Adipocyte (in vitro differentiated cells): ENCODE results near the gene ANKZF1.
"Not testable (repeated sequence)": the region's sequence is repeated elsewhere in the genome, so short reads cannot be mapped to it uniquely, and the experiment has no call there.

Source experiments
- DNase-seq: peaks from one replicate; pipeline ENCODE4 v3.0.0-alpha.2; 2015; ENCODE audit warnings: low read depth
- H3K27me3 ChIP-seq: replicated peaks from 2 replicates; pipeline ENCODE4 v1.7.0; 2013; ENCODE audit warnings: mild to moderate bottlenecking, low read length, moderate library complexity; ENCODE audit not compliant: control insufficient read depth, insufficient read depth
- H3K36me3 ChIP-seq: 2 replicates; pipeline ENCODE4 v1.7.0; 2013; ENCODE audit warnings: low read length, mild to moderate bottlenecking, moderate library complexity; ENCODE audit not compliant: control insufficient read depth, insufficient read depth, severe bottlenecking
- H3K4me1 ChIP-seq: 2 replicates; pipeline ENCODE4 v1.7.0; 2013; ENCODE audit warnings: mild to moderate bottlenecking, low read length, moderate library complexity; ENCODE audit not compliant: control insufficient read depth, insufficient read depth
- H3K4me3 ChIP-seq: 2 replicates; pipeline ENCODE4 v1.7.0; 2013; ENCODE audit warnings: mild to moderate bottlenecking, low read length, moderate library complexity
- H3K9ac ChIP-seq: 2 replicates; pipeline ENCODE4 v1.7.0; 2013; ENCODE audit warnings: mild to moderate bottlenecking, low read length, moderate library complexity
- H3K9me3 ChIP-seq: 2 replicates; pipeline ENCODE4 v1.7.0; 2013; ENCODE audit warnings: mild to moderate bottlenecking, low read length, moderate library complexity; ENCODE audit not compliant: control insufficient read depth

ANKZF1 gene

DNA sequence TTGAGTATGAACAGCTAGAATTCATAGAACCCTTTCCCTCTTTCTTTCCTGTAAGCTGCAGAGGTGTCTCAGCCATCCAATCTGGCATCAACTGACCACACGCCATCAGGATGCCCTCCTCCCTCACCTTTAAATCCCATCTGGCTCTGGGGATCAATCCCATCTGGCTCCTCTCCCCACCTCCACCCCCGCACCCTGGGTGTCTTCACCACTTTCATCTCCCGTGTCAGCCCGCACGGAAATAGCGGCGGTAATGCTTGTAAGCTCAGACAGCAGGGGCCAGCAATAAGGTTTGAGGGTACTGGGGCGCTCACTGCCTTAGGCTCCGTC, 22.9 kb downstream of the ANKZF1 start:
- Histone ChIP-seq H3K9me3 (no peaks in the 10 kb centered on the region), H3K9ac (no peak overlapping the region), H3K4me3 (peak overlapping the region; percentile 81), H3K36me3 (peaks cover 12% of the 10 kb centered on the region), H3K27me3 (no peaks in the 10 kb centered on the region), H3K4me1 (peaks cover 47% of the 10 kb centered on the region)
- no peak for DNase-seq

DNA sequence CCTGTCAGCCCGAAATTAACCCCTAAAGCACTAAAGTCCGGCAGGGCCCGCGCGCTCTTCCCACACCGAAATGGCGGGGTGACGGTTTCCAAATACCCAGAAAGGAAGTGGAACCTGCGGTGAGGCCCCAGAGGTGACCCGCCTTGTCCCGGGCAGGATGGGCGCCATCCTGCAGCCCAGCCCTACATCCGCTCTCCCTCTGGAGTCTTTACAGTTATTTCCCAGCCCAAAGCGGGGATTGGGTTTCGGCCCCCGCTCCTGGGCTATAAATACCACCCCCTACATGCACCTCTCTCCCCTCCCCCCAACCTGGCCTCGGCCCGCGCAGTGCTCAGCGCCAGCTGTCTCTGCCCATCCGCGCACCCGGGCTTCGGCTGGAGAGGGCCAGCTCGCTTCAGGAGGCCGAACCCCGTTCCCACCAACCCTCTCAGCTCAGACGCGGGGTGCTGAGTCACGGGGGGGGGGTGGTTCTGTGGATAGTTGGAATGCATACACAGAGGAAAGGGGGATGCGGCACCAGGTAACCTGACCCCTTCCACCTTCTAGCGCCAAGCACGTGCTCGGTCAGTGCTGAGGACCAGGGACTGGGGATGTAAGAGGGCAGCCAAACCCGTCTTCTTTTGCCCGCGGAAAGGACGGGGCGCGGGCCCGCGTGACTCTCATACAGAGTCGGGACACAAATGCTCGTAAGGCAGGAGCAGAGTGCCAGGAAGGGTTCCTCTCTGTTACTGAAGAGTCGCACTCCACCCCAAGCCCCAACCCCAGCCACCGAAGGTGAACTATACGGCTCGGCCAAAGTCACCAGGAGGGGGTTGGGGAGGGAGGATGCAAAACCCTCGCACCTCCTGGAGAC, 23.5 kb downstream of the ANKZF1 start, which contains the start of gene TUBA4B:
Gene TUBA4B (plus strand): TSS at position 344 of the 853 bp plus-strand sequence. CDS start 165 bp downstream, at position 509.
- peak; percentile 43 for DNase-seq
- Histone ChIP-seq H3K9ac (peak within 1 kb of the TSS; percentile 61), H3K36me3 (peaks cover 6% of the 10 kb centered on the region), H3K9me3 (no peaks in the 10 kb centered on the region), H3K27me3 (no peaks in the 10 kb centered on the region), H3K4me1 (peaks cover 46% of the 10 kb centered on the region), H3K4me3 (peak within 1 kb of the TSS; percentile 81)

DNA sequence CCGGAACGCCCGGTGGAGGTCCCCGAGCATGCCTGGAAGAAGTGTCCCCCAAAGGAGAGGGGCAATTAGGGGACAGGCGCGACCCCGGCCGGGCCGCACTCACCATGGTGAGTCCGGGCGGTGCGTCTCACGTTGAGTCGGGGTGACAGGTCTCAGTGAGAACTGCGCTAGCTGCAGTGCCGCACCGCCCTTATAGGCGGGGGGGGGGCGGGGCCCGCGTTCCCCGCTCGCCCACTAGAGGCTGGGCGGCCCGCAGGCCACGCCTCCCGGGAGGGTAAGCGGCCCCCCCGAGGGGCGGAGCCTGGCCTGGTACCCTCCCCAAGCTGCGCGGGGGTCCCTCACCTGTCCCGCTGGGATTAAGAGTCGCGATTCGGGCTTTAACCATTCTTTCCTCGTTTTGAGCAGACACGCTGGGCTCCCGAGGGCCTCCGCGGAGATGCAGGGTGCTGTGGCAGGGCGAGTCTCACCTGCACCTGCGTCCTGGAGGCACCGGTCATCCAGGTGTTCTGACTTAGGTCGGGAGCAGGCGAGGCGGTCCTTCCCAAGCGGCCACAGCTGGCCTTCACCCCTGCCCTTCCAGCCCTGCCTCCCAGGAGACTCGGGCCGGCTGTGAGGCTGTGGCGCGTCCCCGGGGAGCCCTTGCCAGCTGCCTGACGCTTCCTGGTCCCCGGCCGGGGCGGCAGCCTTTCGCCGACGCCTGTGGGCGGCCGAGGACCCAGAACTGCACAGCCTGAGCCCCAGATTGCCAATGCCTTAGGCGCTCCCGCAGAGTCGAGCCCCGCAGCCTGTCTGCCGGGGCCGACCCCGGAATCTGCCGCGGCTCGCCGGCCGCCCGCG, 24.4 kb downstream of the ANKZF1 start, which contains the start of gene TUBA4A:
Gene TUBA4A (minus strand): TSS at position 166 of the 837 bp plus-strand sequence. CDS start 60 bp downstream, at position 106.
- H3K36me3 ChIP-seq: peaks cover 3% of the 10 kb centered on the region
- peak within 1 kb of the TSS; percentile 81 for H3K4me3 ChIP-seq
- peaks cover 42% of the 10 kb centered on the region for H3K4me1 ChIP-seq
- DNase-seq: peak; percentile 72
- H3K9me3 ChIP-seq: no peaks in the 10 kb centered on the region
- no peaks in the 10 kb centered on the region for H3K27me3 ChIP-seq
- peak within 1 kb of the TSS; percentile 61 for H3K9ac ChIP-seq

DNA sequence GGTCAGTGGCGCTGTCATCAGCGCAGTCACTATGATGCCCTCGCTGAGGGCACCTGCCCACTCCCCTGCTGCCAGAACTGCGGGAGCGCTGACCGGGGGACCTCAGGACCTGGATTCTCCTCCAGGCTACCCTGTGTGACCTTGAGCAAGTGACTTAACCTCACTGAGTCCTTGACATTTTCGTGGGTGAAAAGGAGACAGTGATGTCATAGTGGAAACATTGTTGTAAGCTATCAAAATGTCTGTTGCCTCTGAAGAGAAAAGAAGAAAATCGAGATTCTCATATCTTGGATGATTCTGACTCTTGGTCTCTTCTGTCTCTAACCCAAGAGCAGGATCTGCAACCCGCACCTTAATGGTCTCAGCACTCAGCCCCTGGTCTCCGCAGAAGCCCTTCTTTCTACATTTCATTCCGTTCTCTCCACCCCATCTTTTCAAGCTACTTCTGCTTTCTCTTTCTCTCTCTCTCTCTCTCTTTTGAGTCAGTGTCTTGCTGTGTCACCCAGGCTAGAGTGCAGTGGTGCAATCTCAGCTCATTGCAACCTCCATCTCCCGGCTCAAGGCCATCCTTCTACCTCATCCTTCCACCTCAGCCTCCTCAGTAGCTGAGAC, 25.1 kb downstream of the ANKZF1 start:
- H3K4me3 ChIP-seq: peak overlapping the region; percentile 81
- no peak for DNase-seq

DNA sequence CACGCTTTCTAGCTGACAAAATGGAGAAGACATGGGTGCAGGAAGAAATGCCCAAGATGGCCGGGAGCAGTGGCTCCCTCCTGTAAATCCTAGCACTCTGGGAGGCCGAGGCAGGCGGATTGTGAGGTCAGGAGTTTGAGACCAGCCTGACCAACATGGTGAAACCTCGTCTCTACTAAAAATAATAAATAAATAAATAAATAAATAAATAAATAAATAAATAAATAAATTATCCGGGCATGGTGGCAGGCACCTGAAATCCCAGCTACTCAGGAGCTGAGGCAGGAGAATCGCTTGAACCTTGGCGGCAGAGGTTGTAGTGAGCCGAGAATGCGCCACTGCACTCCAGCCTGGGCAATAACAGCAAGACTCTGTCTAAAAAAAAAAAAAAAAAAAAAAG, 29.3 kb downstream of the ANKZF1 start:
- not testable (repeated sequence) for H3K9ac ChIP-seq, H3K4me3 ChIP-seq, H3K9me3 ChIP-seq, H3K36me3 ChIP-seq, DNase-seq, H3K27me3 ChIP-seq
- peaks cover 14% of the 10 kb centered on the region for H3K4me1 ChIP-seq

More for the DNA sequence above, 25.1 kb downstream of the ANKZF1 start:
- Histone ChIP-seq H3K9ac (peak overlapping the region; percentile 61), H3K9me3 (no peaks in the 10 kb centered on the region), H3K36me3 (peaks cover 3% of the 10 kb centered on the region), H3K27me3 (no peaks in the 10 kb centered on the region), H3K4me1 (peaks cover 35% of the 10 kb centered on the region)

DNA sequence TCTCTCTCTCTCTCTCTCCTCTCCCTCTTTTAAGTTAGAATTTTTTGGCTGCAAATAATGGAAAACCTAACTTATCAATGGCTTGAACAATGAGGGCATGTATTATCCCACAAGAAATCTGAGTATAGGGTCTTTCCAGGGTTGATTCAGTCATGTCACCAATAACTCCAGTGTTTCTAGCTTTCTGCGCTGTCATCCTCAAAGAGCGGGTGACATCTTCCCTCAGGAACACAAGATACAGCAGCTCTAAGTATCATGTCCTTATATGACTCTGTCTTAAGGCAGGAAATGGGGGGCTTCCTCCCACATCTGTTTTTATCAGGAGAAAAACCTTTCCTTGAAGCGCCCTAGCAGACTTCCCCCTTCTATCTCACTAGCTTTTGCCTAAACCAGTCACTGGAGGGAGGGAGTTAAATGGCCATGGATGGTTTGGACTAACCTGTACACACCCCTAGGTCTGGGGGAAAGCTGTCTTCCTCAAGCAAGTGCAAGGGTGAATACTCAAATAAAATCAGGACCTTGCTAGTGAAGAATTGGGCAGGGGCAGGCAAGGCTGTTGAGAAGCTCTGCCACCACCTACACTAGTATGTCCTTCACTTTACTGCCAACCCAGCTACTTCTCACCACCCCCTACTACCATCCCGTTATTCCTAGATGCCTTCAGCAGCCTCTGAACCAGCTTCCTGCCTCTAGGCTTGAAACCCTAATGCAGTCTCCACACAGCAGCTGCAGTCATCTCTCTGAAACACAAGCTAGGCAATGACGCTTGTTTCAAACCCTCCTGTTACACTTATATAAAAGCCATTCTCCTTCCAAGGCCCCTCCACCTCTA, 31.6 kb downstream of the ANKZF1 start:
- DNase-seq: no peak
- H3K4me1 ChIP-seq: peaks cover 5% of the 10 kb centered on the region
- H3K36me3 ChIP-seq: no peaks in the 10 kb centered on the region
- H3K4me3 ChIP-seq: no peak overlapping the region
- peaks cover 12% of the 10 kb centered on the region for H3K27me3 ChIP-seq
- H3K9ac ChIP-seq: no peak overlapping the region
- H3K9me3 ChIP-seq: no peaks in the 10 kb centered on the region

DNA sequence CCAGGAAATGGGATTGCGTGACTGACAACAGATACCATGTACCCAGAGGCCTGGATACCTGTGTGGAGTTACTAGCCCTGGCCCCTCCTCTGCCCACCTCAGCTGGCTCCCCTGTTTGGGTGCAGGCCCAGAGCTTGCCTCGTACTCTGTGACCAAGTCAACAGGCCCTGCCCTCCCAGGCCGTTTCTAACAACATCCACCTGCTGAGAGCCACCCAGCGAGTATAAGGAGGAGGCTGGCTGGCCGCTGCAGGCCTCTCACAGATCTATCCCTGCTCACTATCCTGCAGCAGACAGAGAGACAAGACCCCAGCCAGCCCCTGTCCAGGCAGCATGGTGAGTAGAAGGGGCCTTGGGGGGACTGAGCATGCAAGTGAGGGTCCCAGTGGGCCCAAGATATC, 36.6 kb downstream of the ANKZF1 start:
- no peaks in the 10 kb centered on the region for H3K36me3 ChIP-seq
- H3K4me1 ChIP-seq: peaks cover 5% of the 10 kb centered on the region
- no peak overlapping the region for H3K9ac ChIP-seq
- DNase-seq: no peak
- no peaks in the 10 kb centered on the region for H3K9me3 ChIP-seq
- no peak overlapping the region for H3K4me3 ChIP-seq
- H3K27me3 ChIP-seq: peaks cover 9% of the 10 kb centered on the region

DNA sequence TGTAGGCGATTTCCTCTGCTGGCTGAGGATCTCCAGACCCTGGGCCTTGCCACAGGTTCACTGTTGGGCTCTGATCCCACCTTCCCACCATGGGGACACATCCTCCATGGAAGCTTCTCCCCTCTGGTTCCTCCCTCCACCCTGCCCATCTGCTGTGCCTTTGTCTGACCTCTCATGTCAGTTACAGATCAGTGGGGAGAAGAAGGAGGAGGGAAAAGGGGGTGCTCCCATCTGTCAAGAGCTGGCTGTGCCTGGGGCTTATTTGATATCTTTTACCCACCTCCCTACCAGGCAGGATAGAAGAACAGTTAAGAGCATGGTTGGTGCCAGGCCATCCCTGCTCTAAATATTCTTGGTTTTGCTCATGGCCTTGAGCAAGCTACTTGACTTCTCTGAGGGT, 37.3 kb downstream of the ANKZF1 start:
- no peaks in the 10 kb centered on the region for H3K36me3 ChIP-seq
- peaks cover 5% of the 10 kb centered on the region for H3K27me3 ChIP-seq
- peaks cover 5% of the 10 kb centered on the region for H3K4me1 ChIP-seq
- no peak for DNase-seq
- H3K9ac ChIP-seq: no peak overlapping the region
- H3K4me3 ChIP-seq: no peak overlapping the region
- no peaks in the 10 kb centered on the region for H3K9me3 ChIP-seq

DNA sequence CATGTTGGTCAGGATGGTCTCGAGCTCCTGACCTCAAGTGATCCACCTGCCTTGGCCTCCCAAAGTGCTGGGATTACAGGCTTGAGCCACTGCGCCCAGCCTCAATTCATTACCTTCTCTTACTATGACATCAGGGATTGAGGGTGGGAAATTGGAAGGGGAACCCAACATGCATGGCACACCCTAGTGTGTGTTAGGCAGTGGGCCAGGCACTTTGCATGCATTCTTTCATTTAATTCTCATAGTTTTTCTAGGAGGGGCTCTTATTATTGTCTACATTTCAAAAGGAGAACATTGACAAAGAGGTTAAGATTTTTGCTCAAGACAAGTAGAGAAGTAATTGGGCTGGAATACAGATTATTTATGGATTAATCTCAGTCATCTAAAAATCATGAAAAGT, 38.7 kb downstream of the ANKZF1 start:
- H3K4me1 ChIP-seq: peaks cover 5% of the 10 kb centered on the region
- peaks cover 5% of the 10 kb centered on the region for H3K27me3 ChIP-seq
- H3K9ac ChIP-seq: no peak overlapping the region
- no peak for DNase-seq
- H3K4me3 ChIP-seq: no peak overlapping the region
- H3K36me3 ChIP-seq: no peaks in the 10 kb centered on the region
- no peaks in the 10 kb centered on the region for H3K9me3 ChIP-seq

DNA sequence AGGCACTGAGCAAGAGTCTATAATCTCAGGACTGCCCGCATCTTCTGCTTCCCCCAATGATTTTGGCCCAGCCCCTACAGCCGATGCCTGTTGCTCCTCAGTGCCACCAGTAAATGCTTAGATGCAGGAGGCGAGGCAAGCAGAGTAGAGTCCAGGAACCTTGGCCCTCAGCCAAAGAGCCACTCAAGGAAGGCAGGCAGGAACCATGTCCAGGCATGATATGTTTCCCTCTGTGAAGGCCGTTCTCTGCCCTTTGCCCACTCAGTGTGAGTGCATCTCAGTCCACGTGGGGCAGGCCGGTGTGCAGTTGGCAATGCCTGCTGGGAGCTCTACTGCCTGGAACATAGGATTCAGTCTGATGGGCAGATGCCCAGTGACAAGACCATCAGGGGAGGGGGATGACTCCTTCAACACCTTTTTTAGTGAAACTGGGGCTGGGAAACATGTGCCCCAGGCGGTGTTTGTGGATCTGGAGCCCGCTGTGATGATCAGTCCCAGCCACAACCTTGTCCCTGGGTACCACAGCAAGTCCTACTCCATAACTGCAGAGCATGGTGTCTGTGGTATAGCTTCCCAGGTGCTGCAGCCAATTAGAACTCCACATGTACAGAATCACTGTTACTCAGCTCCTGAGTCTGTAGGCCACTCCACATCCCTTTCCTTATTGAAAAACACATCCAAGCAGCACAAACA, 39.9 kb downstream of the ANKZF1 start:
- H3K9me3 ChIP-seq: no peaks in the 10 kb centered on the region
- no peak overlapping the region for H3K4me3 ChIP-seq
- H3K36me3 ChIP-seq: no peaks in the 10 kb centered on the region
- H3K27me3 ChIP-seq: peaks cover 5% of the 10 kb centered on the region
- H3K4me1 ChIP-seq: peaks cover 8% of the 10 kb centered on the region
- no peak overlapping the region for H3K9ac ChIP-seq
- DNase-seq: no peak
